K562 (cell line): ENCODE measurements around the gene ZNF816. TPM values are rescaled to one million over a fixed set of nuclear protein-coding genes. Genes with fewer than 3 reads are reported as not detected.
"Not testable (repeated sequence)": the region's sequence is repeated elsewhere in the genome, so short reads cannot be mapped to it uniquely, and the experiment has no call there.

Experiments
- ATAC-seq: fragments of 200-7000 bp; cut with Tn5 transposase; 3 replicates; pipeline ENCODE4 v1.9.1; 2020; ENCODE audit warnings: moderate library complexity
- BruUV-seq: library from RNA; stranded (reverse); fragments of 400-500 nt; replicated peaks from 2 replicates; lab custom pipeline; 2021; lab: Mats Ljungman, UMichigan
- CTCF ChIA-PET: fragments of 300-600 bp; formaldehyde crosslinking; extraction: SDS; loops from one replicate; lab custom pipeline; 2021; ENCODE audit warnings: low intra/inter-chr PET ratio; lab: Yijun Ruan, JAX
- POLR2A ChIA-PET: fragments of 300-600, 350-650 bp; sonication (Branson Sonifier 250); formaldehyde crosslinking; extraction: SDS; loops from one replicate; lab custom pipeline; 2021; ENCODE audit warnings: antibody characterized with exemption, inconsistent platforms; lab: Yijun Ruan, JAX
- DNase-seq, 4 experiments: peaks; one replicate each; pipeline versions ENCODE4 v3.0.0 to v3.0.0-alpha.2; 2011 to 2018; ENCODE audit warnings: low spot score in 3 of 4, mixed read lengths in 3 of 4; ENCODE audit errors: extremely low read depth in 1 of 4
- FAIRE-seq: peaks from 2 replicates; lab custom pipeline; 2011; peaks lifted over from hg19 to GRCh38; lab: Jason Lieb, UNC
- H2AFZ ChIP-seq: 2 replicates; pipeline ENCODE4 v1.6.0; 2011; ENCODE audit warnings: low read depth, low read length, control low read depth, inconsistent platforms
- H3K27ac ChIP-seq: fragments of 200-600 bp; 3 replicates; pipeline ENCODE4 v1.8.0; 2011; ENCODE audit warnings: low read depth, mild to moderate bottlenecking, control low read depth, inconsistent platforms, low read length, moderate library complexity, mixed read lengths; ENCODE audit errors: extremely low read depth
- H3K27me3 ChIP-seq, 2 experiments: fragments of 300-600 bp in 1 of 2; 2 replicates in 1 of 2; 3 replicates in 1 of 2; pipeline versions ENCODE4 v1.6.0 to v1.8.0; 2011; ENCODE audit warnings: inconsistent platforms in 2 of 2, low read length in 2 of 2, mild to moderate bottlenecking in 1 of 2, mixed read lengths in 1 of 2, moderate library complexity in 1 of 2; ENCODE audit not compliant: control insufficient read depth in 2 of 2, insufficient read depth in 2 of 2
- H3K36me3 ChIP-seq: fragments of 300-600 bp; 3 replicates; pipeline ENCODE4 v1.8.0; 2011; ENCODE audit warnings: mild to moderate bottlenecking, low read length, inconsistent platforms; ENCODE audit not compliant: control insufficient read depth, insufficient read depth
- H3K4me1 ChIP-seq, 2 experiments: fragments of 200-600 bp in 1 of 2; replicated peaks in 1 of 2; 2 replicates in 1 of 2; 3 replicates in 1 of 2; pipeline versions ENCODE4 v1.5.1 to v1.8.0; 2011; ENCODE audit warnings: inconsistent platforms in 2 of 2, low read length in 2 of 2, mild to moderate bottlenecking in 1 of 2, mixed read lengths in 1 of 2, moderate library complexity in 1 of 2; ENCODE audit not compliant: control insufficient read depth in 2 of 2, insufficient read depth in 2 of 2
- H3K4me2 ChIP-seq: 2 replicates; pipeline ENCODE4 v1.6.1; 2011; ENCODE audit warnings: low read length, control low read depth, inconsistent platforms, mixed read lengths; ENCODE audit not compliant: insufficient read depth
- H3K4me3 ChIP-seq: fragments of 200-600 bp; sonication (generic), shearing (Covaris generic); 2 replicates; pipeline ENCODE4 v1.5.1; 2016; ENCODE audit warnings: control low read depth, inconsistent platforms
- H3K79me2 ChIP-seq: fragments of 200-600 bp; 3 replicates; pipeline ENCODE4 v1.8.0; 2011; ENCODE audit warnings: low read length, inconsistent platforms; ENCODE audit not compliant: control insufficient read depth, insufficient read depth
- H3K9ac ChIP-seq, 2 experiments: 2 replicates each; pipeline versions ENCODE4 v1.6.0 to v1.6.1; 2011; ENCODE audit warnings: low read depth in 2 of 2, low read length in 2 of 2, control low read depth in 1 of 2, inconsistent platforms in 1 of 2, mild to moderate bottlenecking in 1 of 2, mixed read lengths in 1 of 2; ENCODE audit not compliant: insufficient read depth in 1 of 2
- H3K9me1 ChIP-seq: one replicate; pipeline ENCODE4 v1.6.0; 2011; ENCODE audit warnings: inconsistent platforms, mild to moderate bottlenecking, low read length, moderate library complexity; ENCODE audit not compliant: control insufficient read depth, insufficient read depth
- H3K9me3 ChIP-seq: replicated peaks from 2 replicates; pipeline ENCODE4 v1.5.1; 2011; ENCODE audit warnings: low read depth, low read length, inconsistent platforms; ENCODE audit not compliant: control insufficient read depth, insufficient read depth
- H4K20me1 ChIP-seq: replicated peaks from 2 replicates; pipeline ENCODE4 v1.6.1; 2011; ENCODE audit warnings: low read length, inconsistent platforms, mixed read lengths; ENCODE audit not compliant: control insufficient read depth, insufficient read depth
- BRD9 ChIP-seq: fragments of 450-650 bp; IDR thresholded peaks from 2 replicates; pipeline ENCODE4 v1.6.1; 2018; ENCODE audit warnings: low read depth; ENCODE audit not compliant: partially characterized antibody
- LARP7 ChIP-seq: fragments of 450-650 bp; IDR thresholded peaks from 2 replicates; pipeline ENCODE4 v1.6.1; 2016
- MLLT1 ChIP-seq, 2 experiments: fragments of 450-650 bp; IDR thresholded peaks; 2 replicates each; pipeline ENCODE4 v1.6.1; 2016
- MTA2 ChIP-seq: fragments of 450-650 bp; IDR thresholded peaks from 2 replicates; pipeline ENCODE4 v1.6.1; 2016; ENCODE audit warnings: low read depth
- NBN ChIP-seq: fragments of 450-650 bp; IDR thresholded peaks from 2 replicates; pipeline ENCODE4 v1.6.1; 2016; ENCODE audit warnings: low read depth, mild to moderate bottlenecking
- OTX1 ChIP-seq: fragments of 450-650 bp; formaldehyde crosslinking; IDR thresholded peaks from 2 replicates; pipeline ENCODE4 v1.4.0; 2022; ENCODE audit warnings: mild to moderate bottlenecking
- PKNOX1 ChIP-seq: fragments of 450-650 bp; IDR thresholded peaks from 2 replicates; pipeline ENCODE4 v1.6.1; 2016
- ZBTB40 ChIP-seq, 2 experiments: fragments of 450-650 bp in 1 of 2; sonication (generic) in 1 of 2; formaldehyde crosslinking in 1 of 2; IDR thresholded peaks; 2 replicates each; pipeline versions ENCODE4 v1.7.1 to v1.9.0; 2016 to 2022; ENCODE audit warnings: inconsistent platforms in 1 of 2, mild to moderate bottlenecking in 1 of 2, missing genetic modification reagents in 1 of 2
- ZEB2 ChIP-seq: fragments of 450-650 bp; IDR thresholded peaks from 2 replicates; pipeline ENCODE4 v1.6.1; 2016
- WGBS: fragments of 100-300 bp; shearing (Covaris generic); methylation state at CpG from one replicate; pipeline ENCODE4 v1.1.6; 2016; ENCODE audit warnings: low coverage, mixed read lengths; ENCODE audit not compliant: insufficient coverage; ENCODE audit errors: missing lambda C conversion rate; 5-methylcytosine and 5-hydroxymethylcytosine counted together
- in situ Hi-C: fragments of 300-500 bp; cut with MboI; formaldehyde crosslinking; loops from 4 replicates; pipeline ENCODE4 v1.15.0; 2018; ENCODE audit warnings: inconsistent platforms, mixed read lengths
- intact Hi-C: fragments of 100-400 bp; cut with micrococcal nuclease; formaldehyde crosslinking; loops from 2 replicates; pipeline ENCODE4 v1.14.2; 2022
- polyA plus RNA-seq, 8 experiments: library from polyadenylated mRNA; depleted of rRNA in 4 of 8; stranded (reverse) in 5 of 8; unstranded in 3 of 8; fragments of >200 nt; fragmentation: Nextera tagmentation in 2 of 8; fragmentation: Illumina TruSeq in 1 of 8; extraction: Ambion mirVana in 2 of 8; extraction: Trizol in 1 of 8; gene quantifications; 2 replicates each; pipeline versions ENCODE4 v1.2.1 to v1.2.3, GENCODE V29; 2011 to 2014; ENCODE audit warnings: inconsistent platforms in 1 of 8, missing spikeins in 1 of 8
- total RNA-seq, 7 experiments: library from RNA; depleted of rRNA in 6 of 7; stranded (reverse); fragments of >200 nt in 6 of 7; fragmentation: Illumina TruSeq in 2 of 7; extraction: Trizol in 2 of 7; gene quantifications; 2 replicates each; pipeline versions ENCODE4 v1.2.1 to v1.2.3, GENCODE V29; 2011 to 2021; ENCODE audit warnings: low replicate concordance in 1 of 7

ZNF816 gene
- total and polyA plus RNA-seq, 9 of the 15 experiments (the other 6 are each of a cell fraction or from before 2014, with no cell fraction given): 8.6 to 23.4 (median 13.0) TPM

- FAIRE-seq; H3K27me3 ChIP-seq; BruUV-seq; H3K9me1 ChIP-seq; H3K9me3 ChIP-seq; in situ Hi-C loops; intact Hi-C loops; H2AFZ ChIP-seq; CTCF ChIA-PET; H4K20me1 ChIP-seq; TF ChIP-seq ZBTB40 (CRISPR knock-in tag; IDR thresholded peaks at IDR 0.05): not testable (repeated sequence)
- POLR2A ChIA-PET: interaction anchor here (0.7 to 1.4 kb wide), 2 partner anchors 17 to 190 kb away, joined by 3 to 4 read pairs; no protein-coding TSS in a partner anchor
- peak overlapping the region; percentile 95 for H3K4me3 ChIP-seq
- peak; percentile 43; the same call in 2 of the 3 replicates for ATAC-seq
- H3K27ac ChIP-seq: peak overlapping the region; percentile 97
- H3K9ac ChIP-seq: peak overlapping the region; percentile 91 to 96
- peaks cover 58% of the 10 kb centered on the region for H3K79me2 ChIP-seq
- H3K4me2 ChIP-seq: peak overlapping the region; percentile 87
- peak in 1 of 4 experiments; percentile 33 for DNase-seq
- H3K36me3 ChIP-seq: peaks cover 18% of the 10 kb centered on the region; the same call in 2 of the 3 replicates
- 60% methylated on average over 1 of the region's 2 CpGs for WGBS
- H3K4me1 ChIP-seq: peaks cover 25 to 41% of the 10 kb centered on the region in 2 experiments
- TF ChIP-seq MTA2 (0 out of 2 replicates have a peak, but pooled peaks have one; percentile 8), ZBTB40 (IDR thresholded peaks at IDR 0.05) (0 out of 2 replicates have a peak, but pooled peaks have one; percentile 8), LARP7 (0 out of 2 replicates have a peak, but pooled peaks have one; percentile 66), OTX1 (CRISPR knock-in tag) (0 out of 2 replicates have a peak, but pooled peaks have one; percentile 54), NBN (0 out of 2 replicates have a peak, but pooled peaks have one; percentile 28), BRD9 (peak; percentile 28), ZEB2 (0 out of 2 replicates have a peak, but pooled peaks have one; percentile 36), PKNOX1 (peak; percentile 12; the same call in 1 of the 2 replicates), MLLT1 (IDR thresholded peaks at IDR 0.05) (peak in 1 of 2 experiments; percentile 23; a peak in 1 of 4 replicates)
Observed at GRCh38 chr19:52941523-52941922, 21.2 kb downstream of the ZNF816 start.
